Dedifferentiated amniotic fluid mesenchymal stem cell (primary cell): ENCODE measurements around the gene MARCHF7.
"Not testable (repeated sequence)": the region's sequence is repeated elsewhere in the genome, so short reads cannot be mapped to it uniquely, and the experiment has no call there.

Experiments
- DNase-seq: peaks from one replicate; pipeline ENCODE4 v3.0.0-alpha.2; 2016; ENCODE audit errors: extremely low spot score

Gene MARCHF7

DNA sequence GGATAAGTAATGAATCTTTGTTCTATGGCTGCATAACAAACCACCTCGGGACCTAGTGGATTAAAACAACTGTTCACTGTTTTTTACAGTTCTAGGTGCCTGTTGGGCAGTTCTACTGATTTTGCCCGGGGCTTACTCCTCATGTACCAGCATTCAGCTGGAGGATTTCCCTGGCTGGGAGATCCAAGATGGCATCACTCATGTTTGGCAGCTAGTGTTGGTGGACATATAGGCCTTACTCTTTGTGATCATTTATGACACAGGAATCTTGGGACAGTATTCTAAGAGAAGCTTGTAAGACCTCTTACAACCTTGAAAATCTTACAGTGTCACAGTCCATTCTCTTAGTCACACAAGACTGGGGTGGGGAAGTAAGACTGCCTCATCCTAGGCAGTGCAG is 4.6 kb downstream of the MARCHF7 start:
- DNase-seq: no peak

DNA sequence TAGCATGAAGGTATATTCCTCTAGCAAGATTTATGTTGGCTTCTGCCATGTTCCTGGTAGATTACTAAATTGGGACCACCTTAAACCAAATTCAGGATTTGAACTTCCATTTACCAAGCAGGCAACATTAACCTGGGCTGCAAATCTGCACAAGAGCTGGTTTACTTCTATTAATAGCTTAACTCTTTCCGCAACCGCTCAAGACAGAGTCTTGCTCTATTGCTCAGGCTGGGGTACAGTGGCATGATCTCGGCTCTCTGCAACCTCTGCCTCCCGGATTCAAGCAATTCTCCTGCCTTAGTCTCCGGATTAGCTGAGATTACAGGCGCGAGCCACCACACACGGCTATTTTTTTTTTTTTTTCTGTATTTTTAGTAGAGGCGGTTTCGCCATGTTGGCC is 8.4 kb downstream of the MARCHF7 start:
- DNase-seq: no peak

DNA sequence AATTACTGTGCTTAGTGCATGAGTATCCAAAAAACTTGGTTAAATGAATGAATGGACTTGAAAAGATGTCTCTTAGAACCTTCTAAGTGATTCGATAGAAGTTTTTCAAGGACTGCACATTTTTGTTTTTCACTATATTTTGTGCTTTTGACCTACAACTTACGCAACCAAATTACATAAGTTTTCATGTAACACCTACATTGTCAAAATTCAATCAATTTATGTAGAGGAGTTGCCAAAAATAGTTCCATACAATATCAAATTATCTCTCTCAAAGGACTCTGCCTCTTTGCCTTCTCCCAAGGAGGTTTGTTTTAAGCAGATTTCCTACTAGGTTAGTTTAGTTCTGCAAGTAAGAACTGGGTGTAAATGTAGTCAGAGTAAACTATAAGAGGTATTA is 10.3 kb downstream of the MARCHF7 start:
- DNase-seq: no peak

DNA sequence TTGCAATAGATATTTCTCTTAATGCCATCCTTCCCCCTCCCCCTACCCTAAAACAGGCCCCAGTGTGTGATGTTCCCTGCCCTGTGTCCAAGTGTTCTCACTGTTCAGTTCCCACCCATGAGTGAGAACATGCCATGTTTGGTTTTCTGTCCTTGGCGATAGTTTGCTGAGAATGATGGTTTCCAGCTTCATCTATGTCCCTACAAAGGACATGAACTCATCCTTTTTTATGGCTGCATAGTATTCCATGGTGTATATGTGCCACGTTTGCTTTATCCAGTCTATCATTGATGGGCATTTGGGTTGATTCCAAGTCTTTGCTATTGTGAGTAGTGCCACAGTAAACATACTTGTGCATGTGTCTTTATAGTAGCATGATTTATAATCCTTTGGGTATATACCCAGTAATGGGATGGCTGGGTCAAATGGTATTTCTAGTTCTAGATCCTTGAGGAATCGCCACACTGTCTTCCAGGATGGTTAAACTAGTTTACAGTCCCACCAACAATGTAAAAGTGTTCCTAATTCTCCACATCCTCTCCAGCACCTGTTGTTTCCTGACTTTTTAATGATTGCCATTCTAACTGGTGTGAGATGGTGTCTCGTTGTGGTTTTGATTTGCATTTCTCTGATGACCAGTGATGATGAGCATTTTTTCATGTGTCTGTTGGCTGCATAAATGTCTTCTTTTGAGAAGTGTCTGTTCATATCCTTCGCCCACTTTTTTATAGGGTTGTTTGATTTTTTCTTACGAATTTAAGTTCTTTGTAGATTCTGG is 12.7 kb downstream of the MARCHF7 start:
- not testable (repeated sequence) for DNase-seq

DNA sequence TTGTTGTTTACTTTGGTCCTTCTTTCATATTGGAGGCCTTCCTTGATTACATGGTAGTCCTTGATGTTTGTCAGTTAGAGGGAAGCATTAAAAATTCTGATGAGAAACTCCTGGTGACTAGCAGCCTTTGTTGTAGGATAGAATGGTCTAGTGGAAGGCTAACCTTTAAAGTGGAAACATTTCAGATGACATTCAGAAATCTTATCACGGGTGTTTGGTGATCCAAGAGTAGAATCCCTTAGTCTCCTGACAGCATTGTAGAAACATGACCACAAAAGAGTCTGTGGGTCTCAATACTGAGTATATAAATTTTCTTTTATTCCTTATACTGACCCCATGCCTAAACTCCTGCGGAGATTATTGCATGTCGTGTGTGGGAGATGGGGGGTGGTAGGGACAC is 13.4 kb downstream of the MARCHF7 start:
- no peak for DNase-seq

DNA sequence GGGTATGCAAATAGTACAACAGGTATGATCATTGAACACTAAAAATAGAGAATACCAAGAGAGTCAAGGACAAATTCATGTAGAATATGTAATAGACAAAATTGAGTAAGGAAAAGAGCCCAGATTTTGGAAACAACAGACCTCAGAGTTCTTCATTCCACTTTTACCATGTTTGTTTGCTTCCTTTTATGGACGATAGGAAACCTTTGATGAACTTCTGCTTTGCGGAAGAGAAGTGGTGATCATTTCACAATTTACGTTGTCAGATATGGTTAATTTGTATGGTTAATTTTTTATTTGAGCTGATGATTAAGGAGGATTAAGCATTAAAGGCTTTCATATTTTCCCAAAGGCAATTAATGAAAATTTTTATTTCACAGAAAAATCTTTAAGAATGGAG is 16.3 kb downstream of the MARCHF7 start:
- no peak for DNase-seq

DNA sequence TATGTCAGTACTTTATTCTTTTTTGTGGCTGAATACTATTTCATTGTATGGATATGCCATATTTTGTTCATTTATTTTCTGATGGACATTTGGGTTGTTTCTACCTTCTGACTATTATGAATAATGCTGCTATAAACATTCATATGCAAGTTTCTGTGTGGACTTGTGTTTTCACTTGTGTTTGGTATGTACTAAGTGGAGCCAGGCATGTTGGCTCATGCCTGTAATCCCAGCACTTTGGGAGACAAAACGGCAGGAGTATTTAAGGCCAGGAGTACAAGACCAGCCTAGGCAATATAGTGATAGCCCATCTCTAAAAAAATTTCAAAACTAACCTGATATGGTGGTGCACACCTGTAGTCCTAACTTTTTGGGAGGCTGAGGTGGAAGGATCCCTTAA is 23.3 kb downstream of the MARCHF7 start:
- no peak for DNase-seq

DNA sequence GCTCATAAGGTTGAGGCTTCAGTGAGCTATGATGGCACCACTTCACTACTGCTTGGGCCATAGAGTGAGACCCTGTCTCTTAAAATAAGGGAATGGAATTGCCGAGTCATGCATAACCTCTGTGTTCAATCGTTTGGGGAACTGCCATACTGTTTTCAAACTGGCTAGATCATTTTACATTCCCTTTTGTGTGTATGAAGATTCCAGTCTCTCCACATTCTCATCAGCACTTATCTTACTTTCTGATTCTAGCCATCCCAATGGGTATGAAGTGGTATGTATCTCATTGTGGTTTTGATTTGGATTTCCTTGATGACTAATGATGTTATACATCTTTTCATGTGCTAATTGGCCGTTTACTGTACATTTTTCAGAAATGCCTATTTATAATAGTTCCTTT is 23.7 kb downstream of the MARCHF7 start:
- no peak for DNase-seq

DNA sequence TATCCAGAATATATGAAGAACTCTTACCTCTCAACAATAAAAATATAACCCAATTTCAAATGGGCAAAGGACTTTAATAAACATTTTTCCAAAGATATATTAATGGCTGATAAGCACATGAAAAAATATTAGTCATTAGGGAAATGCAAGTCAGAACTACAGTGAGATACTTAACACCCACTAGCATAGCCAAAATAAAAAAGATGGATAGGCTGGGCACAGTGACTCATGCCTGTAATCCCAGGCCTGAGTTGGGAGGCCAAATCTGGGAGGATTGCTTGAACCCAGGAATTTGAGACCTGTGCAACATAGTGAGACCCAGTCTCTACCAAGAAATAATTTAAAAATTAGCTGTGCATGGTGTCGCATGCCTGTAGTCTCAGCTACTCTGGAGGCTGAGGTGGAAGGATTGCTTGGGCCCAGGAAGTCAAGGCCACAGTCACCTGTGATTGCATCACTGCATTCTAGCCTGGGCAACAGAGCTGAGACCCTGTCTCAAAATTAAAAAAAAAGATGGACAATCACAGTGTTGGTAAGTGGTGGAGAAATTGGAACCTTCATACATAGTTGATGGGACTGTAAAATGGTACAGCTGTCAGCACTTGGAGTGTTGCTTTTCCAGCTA is 25.1 kb downstream of the MARCHF7 start:
- DNase-seq: no peak

DNA sequence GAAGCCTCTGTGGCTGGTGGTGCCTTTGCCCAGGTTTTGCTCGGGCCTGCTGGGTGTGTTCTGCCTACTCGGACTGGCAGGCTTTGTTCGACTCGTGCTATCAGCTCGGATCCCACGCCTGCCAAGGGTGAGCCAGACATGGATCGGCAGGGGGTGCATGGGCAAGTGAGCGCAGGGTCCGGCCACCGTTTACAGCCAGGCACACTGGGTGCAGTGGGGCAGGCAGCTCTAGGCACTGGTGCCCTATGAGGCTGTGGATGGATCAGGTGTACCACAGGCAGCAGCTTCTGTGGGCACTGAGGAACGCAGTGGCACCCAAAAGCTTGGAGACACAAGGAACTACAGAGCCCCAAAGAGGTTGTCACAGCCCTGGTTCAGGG is 25.6 kb downstream of the MARCHF7 start:
- no peak for DNase-seq

DNA sequence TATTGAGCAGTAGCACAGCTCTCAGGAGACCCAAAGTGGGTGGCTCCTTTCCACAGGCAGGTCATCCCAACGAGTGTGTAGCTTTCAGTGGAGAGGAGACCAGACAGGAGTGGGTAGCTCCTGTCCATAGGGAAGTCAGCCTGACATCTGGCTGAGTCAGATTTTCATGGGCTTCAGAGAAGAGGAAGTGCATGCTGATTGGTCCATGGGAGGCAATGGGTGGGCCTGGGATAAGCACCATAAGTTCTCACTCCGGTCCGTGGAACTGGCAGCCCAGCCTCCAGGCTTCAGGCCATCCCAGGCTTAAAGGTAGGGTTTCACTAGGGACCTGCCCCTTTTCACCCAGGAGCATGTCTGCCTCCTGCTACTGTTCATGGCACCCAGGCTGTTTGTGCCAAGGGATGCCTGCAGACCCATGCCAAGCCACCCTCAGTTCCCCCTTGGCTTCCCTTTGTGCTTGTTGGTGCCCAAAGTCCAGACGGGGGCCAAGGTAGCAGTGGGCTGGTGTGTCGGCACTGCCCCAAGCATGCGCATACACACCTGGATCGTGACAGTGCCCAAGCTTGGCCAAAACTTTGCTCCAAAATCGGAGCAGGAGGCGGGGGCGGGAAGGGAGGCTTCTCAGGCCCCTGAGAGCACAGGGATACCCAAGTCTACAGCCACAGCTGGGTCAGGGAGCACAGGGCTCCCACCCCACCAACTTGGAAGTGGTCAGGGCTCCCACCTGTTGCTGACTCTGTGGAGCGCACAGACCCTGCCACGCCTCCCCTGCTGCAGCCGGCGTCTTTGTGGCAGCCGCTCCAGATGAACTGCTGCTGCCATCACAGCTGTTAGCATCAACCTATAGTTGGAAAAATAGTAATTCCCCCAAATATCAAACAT is 26.4 kb downstream of the MARCHF7 start:
- no peak for DNase-seq

DNA sequence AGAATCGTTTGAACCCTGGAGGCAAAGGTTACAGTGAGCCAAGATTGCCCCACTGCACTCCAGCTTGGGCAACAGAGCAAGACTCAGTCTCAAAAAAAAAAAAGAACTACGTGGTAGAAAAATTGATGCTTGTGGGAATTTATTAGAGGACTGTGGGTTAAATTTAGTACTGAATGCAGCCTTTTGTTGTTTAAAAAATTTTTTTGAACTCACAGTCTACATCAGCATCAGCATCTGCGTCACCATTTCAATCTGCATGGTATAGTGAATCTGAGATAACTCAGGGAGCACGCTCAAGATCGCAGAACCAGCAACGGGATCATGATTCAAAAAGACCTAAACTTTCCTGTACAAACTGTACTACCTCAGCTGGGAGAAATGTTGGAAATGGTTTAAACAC is 30.5 kb downstream of the MARCHF7 start:
- no peak for DNase-seq

DNA sequence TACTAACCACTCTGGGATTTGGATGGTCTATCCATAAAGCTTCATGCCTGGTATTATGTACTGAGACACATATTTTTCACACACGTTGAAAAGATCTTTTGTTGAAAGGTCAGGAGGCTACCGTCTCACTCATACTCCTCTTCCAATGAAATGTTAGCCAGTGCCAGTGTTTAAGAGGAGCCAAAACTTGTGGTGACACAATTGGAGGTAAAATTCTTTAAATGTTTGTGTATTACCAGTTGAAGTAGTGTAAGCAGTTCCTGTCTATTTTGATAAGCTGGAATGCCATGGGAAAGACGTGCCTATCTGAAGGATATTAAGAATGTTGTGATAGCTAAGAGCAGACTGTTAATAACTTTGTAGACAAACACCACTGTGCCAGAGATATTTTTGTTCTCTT is 32.1 kb downstream of the MARCHF7 start:
- DNase-seq: no peak

DNA sequence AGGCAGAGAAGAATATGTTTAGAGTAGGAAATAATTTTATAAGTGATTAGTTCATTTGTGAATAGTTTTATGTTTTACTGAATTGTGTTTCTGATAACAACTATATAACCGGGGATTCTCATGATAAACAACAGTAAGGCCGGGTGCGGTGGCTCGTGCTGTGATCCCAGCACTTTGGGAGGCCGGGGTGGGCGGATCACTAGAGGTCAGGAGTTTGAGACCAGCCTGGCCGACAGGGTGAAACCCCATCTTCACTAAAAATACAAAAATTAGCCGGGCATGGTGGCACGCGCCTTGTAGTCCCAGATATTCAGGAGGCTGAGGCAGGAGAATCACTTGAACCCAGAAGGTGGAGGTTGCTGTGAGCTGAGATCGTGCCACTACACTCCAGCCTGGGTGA is 32.9 kb downstream of the MARCHF7 start:
- not testable (repeated sequence) for DNase-seq

DNA sequence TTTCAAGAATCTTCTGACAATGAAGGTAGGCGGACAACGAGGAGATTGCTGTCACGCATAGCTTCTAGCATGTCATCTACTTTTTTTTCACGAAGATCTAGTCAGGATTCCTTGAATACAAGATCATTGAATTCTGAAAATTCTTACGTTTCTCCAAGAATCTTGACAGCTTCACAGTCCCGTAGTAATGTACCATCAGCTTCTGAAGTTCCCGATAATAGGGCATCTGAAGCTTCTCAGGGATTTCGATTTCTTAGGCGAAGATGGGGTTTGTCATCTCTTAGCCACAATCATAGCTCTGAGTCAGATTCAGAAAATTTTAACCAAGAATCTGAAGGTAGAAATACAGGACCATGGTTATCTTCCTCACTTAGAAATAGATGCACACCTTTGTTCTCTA is 35.8 kb downstream of the MARCHF7 start:
- no peak for DNase-seq

DNA sequence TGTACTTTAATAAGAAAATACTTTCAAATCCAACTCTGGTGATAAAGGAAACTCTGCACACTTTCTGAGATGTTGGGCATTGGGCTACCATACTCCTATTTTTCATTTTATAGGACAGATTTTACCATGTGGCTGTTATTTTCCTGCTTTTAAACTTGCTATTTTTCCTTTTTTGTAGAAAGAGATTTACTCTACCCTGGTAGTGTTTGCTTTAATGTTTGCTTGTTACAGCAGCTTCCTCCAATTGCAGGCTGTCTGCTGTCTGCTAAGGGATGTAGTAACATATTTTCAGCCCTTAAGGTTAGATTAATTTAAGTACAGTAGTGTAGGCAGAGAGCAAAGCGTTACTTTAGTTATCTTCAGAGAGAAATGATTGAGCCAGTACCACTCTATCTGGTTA is 38.6 kb downstream of the MARCHF7 start:
- DNase-seq: no peak

DNA sequence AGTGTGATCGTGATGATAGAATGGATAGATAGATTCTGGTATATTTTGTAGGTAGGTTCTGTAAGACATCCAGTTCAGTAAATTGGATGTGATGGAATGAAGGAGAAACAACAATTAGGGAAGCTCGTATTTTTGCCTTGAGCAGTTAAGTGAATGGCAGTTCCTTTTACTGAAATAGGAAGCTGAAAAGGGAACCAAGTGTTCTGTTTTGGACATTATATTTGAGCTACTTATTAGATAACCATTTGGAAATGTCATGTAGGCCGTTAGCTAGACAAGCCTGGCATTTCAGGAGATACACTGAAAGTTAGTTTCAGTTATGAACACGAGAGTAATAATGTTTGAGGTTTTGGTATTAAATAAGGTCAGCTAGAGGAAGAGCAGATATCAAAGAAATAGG is 41.5 kb downstream of the MARCHF7 start:
- DNase-seq: no peak

DNA sequence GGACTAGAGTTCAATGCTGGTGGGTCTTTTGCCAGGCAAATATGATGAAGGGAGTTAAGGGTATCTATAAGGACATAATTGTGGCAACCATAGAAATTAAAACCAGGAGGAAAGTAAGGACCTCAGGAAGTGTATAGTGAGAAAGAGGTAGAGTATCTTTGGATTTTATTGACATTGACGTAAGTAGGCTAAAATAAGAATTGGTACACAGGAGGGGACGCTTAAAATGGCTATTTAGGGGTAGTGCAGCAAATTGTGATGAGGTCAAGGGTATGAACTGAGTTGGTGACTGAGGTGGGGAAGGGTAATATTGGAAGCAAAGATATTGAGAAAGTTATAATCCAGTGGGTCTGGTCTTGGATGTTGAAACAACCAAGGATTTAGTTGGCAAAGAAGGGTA is 42.7 kb downstream of the MARCHF7 start:
- no peak for DNase-seq

DNA sequence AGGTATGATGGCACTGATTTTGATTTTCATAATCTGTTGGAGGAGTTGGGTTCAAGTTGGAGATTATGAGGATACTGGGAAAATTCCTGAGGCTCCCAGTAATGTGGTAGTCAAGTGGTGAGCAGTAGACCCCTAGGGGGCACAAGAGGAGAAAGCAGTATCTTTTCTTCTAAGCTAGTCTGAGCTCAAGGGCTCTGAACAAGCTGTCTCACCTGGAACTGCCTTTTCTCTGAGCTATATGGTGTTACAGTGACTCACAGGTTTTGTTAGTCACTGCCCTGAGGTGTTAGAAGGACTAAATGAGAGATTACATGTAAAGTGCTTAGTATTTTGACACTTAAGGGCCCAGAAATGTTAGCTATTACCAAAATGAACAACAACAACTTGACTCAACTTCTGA is 43.5 kb downstream of the MARCHF7 start:
- no peak for DNase-seq

DNA sequence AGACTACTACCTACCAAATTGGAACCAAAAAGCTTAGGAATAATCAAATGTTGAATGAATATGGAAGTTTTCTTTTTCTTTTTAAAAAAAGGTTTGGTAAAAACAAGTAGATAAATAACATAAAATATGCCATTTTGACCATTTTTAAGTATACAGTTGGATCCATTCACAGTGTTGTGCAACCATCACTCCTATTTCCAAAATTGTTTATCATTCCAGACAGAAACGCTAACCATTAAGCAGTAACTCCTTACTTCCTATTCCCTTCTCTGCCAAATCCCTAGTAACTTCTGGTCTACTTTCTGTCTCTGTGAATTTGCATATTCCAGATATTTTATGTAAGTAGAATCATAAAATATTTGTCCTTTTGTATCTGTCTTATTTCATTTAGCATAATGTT is 45.9 kb downstream of the MARCHF7 start:
- no peak for DNase-seq

DNA sequence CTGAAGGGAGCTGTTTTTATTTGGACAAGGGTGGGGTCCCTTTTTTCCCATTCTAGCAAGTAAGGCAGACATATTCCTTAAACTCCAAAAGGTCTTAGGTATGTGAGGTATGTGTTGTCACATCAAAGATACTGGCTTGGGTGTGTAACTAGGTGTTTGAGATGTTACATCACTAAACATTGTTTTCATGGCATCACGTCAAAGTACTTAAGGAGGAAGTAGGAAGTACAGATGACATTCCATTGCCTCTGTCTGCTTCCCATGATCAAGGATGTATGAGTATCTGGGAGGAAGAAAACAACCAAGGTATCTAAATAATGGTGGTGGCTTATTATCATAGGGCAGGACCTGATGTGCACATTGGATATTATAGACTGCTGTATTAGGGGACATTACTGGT is 46.4 kb downstream of the MARCHF7 start:
- DNase-seq: no peak

DNA sequence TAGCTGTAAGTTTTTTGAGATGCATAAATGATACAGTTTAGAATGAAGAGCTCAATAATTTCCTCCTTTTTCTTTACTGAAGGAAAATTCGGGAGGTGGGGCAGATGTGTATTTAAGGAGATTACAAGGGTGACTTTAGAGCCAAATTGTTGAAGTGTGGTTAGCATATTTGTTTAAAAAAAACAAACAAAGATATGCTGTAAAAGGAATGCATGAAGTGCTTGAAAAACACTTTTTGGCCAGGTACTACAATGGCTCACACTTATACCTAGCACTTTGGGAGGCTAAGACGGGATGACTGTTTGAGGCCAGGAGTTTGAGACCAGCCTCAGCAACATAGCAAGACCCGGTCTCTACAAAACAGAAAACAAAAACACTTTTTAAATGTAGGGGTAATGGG is 47.3 kb downstream of the MARCHF7 start:
- DNase-seq: no peak

DNA sequence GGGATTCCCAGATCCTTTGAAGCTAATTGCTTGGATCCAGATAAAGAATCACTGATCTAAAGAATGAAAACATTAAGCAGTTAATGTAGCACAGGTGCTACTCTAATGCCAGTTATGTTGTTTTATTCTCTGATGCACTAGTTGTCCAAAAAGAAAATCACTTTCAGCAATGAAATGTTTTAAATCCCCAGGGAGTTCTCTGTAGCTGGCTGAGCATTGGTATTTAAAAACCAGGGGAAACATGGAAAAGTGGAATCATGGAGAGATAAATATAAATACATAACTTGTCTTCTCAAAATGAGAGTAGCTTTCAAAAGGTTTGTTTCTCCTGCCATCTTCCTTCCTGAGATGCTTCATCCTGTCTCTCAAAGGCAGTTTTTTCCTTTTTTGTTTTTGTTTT is 48.0 kb downstream of the MARCHF7 start:
- DNase-seq: peak; percentile 25
